HG02885 (cell line): ENCODE results near the gene KDM1A.
"Not testable (repeated sequence)": the region's sequence is repeated elsewhere in the genome, so short reads cannot be mapped to it uniquely, and the experiment has no call there.

Source experiments
- ATAC-seq: cut with Tn5 transposase; IDR thresholded peaks from one replicate; pipeline ENCODE4 v1.9.1; 2021; ENCODE audit warnings: mild to moderate bottlenecking; ENCODE audit not compliant: unreplicated experiment, poor library complexity

Gene KDM1A

DNA sequence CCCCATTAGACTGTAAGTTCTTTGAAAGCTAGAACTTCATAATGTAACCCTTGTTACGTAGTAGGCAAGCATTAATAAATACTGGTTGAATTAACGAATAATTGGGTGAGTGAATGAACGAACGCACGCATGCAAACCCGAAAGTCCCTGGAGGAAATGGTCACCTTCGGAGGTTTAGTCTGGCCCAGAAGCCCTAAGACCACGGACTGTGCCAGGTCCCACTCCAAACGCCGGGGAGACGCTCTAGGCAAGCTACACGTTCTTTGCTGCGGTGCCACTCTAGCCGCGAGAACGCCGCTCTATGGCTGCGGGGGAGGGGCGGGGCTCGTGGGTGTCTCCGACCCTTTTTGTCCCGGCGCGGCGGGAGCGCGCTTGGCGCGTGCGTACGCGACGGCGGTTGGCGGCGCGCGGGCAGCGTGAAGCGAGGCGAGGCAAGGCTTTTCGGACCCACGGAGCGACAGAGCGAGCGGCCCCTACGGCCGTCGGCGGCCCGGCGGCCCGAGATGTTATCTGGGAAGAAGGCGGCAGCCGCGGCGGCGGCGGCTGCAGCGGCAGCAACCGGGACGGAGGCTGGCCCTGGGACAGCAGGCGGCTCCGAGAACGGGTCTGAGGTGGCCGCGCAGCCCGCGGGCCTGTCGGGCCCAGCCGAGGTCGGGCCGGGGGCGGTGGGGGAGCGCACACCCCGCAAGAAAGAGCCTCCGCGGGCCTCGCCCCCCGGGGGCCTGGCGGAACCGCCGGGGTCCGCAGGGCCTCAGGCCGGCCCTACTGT is at the start of gene KDM1A:
TSS of gene KDM1A (plus strand) at position 375 of the 769 bp plus-strand sequence. CDS start at position 504, 129 bp downstream.
- ATAC-seq: peak; percentile 94

DNA sequence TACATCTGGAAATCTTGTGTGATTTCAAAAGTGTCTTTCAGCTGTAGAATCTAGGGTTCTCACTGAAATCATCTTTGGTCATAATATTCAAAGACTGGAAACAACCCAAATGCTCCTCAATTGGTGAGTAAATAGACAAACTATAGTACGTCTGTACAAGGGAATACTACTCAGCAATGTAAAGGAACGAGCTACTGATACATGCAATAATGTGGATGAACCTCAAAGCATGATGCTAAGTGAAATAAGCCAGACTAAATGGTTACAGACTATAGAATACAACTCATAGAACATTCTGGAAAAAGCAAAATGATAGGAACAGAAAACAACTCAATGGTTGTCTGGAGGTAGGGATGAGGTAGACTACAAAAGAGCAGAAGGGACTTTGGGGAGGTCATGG is 49.2 kb upstream of the KDM1A start:
- ATAC-seq: no peak

DNA sequence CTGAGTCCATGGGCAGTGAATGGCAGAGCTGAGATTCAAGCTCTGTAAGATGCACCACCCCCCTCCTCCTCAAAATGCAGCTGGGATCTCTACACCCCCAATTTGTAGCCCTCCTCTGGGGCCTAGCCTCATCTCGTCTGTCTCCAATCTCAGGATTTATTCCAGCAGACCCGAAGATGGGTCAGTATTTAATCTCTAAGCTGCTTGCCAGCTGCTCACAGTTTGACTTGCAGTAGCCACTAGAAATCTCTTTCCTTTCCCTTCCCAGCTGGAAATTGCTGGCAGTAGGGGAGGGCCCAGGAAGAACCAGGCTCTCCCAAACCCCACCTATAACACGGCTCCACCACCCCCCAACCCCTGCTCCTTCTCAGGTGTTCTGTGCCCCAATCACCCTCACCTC is 48.1 kb upstream of the KDM1A start:
- no peak for ATAC-seq

DNA sequence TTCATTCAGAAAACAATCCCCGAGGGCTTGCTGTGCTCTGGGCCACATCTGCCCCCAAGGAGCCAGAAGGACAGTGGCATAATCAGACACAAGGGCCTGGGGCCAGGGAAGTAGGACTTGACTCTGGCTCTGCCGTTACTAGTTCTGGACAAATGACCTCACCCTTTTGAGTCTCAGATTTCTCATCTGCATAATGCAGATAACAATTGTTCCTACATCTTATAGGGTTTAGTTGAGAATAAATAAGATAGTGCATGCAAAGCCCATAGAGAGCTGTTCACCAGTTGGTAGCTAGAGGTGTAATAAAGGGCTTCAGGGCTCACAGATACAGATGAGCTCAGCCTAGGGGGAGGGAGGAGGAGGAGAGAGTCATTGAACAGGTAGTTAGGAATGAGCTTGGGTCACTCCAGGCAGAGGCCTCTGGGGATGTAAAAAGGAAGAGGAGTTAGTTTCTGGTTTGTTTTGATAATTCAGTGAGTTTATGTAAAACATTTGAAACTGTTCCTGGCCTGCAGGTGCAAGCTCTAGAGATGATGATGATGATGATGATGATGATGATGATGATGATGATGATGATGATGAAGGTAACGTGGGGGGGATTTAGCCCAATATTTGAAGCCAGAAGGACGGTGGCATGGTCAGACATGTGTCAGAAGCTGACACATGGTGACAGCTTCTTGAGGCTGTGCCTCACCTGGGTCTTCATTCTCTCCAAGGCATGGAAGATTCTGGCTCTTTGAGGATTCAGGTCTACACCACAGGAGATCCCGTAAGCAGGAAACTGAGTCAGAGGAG is 47.5 kb upstream of the KDM1A start:
- ATAC-seq: no peak

DNA sequence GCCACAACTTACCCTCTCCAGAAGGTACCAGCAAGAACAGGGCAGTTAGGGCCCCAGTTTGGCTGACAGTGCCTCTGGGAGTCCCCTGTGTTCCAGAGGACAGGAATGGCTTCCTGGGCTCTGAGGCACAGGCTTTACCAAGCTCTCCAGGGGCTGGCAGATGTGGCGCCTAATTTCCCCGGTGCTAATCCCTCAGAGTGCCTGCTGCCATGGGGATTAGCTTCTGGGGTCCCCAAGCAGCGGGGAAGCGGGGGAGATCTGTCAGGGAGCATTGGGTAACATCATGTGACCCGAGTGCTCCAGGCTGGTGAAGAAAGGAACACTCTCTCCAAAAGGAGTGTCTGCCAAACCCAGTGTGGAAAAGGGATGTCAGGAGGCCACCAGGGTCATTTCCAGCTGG is 46.5 kb upstream of the KDM1A start, which contains the start of gene LACTBL1:
TSS of gene LACTBL1 (minus strand) at position 107 of the 400 bp plus-strand sequence. CDS start 550 bp downstream, outside the sequence.
- no peak for ATAC-seq

DNA sequence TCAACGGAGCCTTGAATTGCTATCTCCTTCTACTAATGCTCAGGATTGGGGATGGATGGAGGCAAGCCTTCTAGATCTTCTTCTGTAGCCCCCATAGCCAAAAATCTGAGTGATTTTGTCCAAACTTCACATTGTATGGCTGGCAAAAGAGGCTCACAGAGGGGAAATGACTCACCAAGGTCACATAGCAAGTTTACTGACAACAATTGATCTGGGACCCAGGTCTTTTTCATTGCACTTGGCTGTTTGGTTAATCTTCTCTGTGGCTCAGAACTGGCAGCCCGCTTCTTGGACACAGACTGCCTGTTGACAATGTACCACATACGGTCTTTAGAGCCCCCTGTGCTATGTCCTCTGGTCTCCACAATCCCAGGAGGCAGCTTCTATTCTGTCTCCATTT is 43.6 kb upstream of the KDM1A start:
- ATAC-seq: no peak

DNA sequence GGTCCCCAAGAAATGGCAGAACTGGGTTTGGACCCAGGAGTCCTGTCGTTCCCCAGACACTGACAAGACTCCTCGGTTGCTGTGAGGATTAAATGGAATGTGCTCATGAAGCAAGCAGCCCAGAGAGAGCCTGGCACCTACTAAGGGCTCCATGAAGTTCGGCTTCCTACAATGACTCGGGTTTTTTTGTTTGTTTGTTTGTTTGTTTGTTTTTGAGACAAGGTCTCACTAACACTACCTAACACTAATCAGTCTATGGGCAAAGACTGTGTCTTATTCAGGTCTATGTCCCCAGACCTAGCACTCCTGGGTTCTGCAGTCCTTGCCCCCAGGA is 43.2 kb upstream of the KDM1A start:
- no peak for ATAC-seq

DNA sequence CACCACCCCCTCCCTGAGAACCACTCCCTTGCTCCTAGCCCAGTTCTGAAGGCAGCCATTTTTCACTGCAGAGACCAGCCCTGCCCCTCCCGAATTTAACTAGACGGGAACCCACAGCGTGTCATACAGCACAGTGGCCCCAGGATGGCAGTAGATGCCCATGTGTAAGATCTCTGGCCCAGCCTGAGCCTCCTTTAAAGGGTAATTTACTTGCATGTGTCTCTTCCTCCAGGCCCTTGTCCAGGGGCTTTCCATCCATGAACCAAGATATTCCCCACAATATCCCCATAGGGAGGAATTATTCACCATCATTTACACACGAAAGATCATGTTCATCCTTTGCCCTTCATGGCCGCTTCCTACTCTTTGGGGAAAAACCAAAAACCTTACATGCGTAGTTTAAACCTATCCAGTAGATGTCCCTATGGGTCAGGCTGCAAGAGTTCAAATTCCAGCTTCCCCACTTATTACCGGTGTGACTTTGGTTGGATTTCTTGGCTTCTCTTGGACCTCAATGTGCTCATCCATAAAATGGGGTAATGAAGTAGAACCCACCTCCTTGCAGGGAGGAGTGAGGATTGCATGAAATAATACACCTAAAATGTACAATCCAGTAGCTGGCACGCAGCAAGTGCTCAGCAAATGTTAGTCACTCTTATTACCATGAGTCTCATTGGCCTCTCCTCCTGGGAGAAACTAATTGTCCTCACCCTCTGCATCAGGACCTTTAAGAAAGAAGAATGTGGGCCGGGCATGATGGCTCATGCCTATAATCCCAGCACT is 42.6 kb upstream of the KDM1A start:
- ATAC-seq: no peak

DNA sequence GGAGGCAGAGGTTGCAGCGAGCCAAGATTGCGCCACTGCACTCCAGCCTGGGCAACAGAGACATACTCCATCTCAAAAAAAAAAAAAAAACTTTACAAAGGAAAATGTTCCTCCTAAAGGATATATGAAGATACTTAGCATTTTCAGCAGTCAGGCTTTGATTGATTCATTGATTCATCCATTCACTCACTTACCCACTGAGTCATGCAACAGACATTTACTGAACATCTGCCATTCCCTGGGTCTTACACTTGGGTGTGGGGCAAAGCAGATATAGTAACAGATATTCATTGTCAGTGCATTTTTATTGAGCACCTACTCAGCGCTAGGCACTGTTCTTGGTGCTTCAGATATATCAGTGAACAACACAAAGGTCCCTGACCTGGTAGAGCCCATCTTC is 41.0 kb upstream of the KDM1A start:
- no peak for ATAC-seq

DNA sequence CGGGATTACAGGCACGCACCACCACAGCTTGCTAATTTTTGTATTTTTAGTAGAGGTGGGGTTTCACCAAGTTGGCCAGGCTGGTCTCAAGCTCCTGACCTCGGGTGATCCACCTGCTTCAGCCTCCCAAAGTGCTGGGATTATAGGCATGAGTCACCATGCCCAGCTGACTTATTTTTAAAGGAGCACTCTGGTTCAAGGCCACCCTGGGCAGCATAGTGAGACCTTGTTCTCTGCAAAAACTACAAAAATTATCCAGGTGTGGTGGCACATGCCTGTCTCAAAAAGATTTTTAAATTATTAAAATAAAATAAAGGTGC is 38.8 kb upstream of the KDM1A start:
- not testable (repeated sequence) for ATAC-seq

DNA sequence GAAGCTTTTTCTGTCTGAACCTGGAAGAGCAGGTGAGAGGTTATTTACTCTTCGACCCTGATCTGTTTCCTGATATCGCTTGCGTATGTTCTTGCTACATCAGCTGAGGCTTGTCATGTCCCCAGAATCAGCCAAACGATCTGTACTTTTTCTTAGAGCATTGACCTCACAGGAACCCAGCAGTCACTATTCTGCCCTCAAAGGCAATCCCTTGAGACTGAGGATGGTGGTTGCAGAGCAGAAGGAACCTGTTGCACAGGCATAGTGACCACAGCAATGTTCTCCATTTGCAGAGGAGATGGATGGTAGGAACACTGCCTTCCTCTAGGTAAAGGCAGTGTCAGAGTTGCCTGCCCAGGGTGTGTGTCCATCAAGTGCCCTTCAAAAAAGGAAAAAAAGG is 35.3 kb upstream of the KDM1A start:
- ATAC-seq: no peak

DNA sequence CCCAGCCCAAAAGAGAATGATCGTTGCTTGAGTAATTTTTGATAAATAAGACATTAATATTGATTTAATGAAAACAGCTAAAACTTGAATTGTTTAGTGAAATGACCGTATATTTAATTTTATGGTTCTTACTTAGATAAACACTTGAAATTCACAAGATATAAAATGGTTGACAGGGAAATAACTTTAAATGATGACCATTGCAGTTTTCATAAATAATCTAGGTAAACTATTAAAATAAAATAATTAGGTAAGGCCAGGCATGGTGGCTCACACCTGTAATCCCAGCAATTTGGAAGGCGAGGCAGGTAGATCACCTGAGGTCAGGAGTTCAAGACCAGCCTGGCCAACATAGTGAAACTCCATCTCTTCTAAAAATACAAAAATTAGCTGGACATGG is 26.9 kb upstream of the KDM1A start:
- ATAC-seq: not testable (repeated sequence)

DNA sequence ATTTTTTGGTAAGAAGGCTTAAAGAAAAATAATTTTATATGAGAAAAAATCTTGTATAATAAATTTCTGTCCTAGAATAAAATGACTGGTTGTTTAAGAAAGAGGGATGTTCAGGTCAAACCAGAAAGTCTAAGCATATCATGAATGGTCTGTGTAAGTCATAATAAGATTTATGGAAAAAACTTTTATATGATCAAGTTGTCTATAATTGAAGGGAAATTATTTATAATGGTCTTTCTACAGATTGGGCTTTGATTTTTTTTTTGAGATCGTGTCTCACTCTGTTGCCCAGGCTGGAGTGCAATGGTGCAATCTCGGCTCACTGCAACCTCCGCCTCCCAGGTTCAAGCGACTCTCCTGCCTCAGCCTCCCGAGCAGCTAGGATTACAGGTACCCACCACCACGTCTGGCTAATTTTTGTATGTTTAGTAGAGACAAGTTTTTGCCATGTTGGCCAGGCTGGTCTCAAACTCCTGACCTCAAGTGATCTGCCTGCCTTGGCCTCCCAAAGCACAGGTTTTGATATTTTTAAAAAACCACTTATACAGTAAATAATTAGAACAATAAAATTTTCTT is 26.0 kb upstream of the KDM1A start:
- ATAC-seq: not testable (repeated sequence)

DNA sequence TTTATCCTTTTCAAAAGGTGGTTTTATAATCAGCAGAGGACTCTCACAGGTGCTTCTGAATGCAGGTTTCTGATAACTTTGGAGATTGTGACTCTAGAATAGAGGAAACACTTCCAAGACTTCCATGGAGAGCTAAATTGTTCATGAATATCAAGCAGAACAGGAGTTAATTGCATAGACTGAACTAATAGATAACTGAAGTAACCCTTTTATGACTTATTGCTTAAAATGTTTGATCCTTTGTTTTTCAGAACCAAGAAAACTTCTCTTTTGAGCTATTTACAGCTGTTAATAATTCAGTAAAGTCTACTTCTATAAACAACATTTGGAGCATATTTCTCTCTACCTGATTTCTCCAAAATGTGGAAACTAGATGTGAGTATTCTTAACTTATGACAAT is 23.5 kb upstream of the KDM1A start:
- ATAC-seq: no peak

DNA sequence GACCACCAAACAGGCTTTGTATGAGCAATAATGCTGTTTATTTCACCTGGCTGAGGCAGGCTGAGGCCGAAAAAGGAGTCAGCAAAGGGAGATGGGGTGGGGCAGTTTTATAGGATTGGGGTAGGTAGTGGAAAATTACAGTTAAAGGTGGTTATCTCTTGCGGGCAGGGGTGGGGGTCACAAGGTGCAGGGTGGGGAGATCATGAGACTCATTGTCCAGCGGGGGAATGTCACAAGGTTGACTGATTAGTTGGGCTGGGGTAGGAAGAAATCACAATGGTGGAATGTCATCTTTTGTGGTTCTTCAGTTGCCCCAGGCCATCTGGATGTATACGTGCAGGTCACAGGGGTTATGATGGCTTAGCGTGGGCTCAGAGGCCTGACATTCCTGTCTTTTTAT is 21.7 kb upstream of the KDM1A start:
- not testable (repeated sequence) for ATAC-seq

DNA sequence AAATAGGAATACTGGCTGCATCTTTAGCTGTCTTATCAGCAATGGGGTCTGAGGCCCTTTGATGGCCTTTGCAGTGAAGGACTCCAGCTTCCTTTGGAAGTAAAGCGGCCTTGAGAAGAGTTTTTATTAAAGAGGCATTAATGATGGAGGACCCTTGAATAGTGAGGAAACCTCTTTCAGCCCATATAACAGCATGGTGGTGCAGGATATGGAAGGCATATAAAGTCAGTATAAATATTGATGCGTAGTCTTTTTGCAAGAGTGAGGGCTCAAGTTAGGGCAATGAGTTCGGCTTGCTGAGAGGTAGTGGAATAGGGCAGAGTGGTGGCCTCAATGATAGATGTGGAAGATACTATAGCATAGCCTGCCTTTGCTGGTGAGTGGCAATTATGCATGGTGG is 19.1 kb upstream of the KDM1A start:
- ATAC-seq: not testable (repeated sequence)

DNA sequence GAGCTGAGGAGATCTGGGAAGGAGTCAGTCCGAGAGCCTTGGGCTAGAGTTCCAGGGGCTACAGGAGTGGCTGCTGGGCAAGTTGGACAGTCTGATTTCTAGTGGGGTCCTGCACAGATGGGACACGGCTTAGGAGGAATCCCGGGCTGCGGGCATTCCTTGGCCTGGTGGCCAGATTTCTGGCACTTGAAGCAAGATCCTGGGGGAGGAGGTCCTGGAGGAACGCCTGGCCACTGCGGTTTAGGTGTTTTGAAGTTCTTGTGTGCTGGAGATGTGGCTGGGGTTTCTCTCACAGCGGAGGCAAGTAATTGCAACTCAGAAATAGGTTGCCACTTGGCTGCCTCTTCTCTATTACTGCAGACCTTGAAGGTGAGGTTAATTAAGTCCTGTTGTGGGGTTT is 17.1 kb upstream of the KDM1A start:
- ATAC-seq: not testable (repeated sequence)

DNA sequence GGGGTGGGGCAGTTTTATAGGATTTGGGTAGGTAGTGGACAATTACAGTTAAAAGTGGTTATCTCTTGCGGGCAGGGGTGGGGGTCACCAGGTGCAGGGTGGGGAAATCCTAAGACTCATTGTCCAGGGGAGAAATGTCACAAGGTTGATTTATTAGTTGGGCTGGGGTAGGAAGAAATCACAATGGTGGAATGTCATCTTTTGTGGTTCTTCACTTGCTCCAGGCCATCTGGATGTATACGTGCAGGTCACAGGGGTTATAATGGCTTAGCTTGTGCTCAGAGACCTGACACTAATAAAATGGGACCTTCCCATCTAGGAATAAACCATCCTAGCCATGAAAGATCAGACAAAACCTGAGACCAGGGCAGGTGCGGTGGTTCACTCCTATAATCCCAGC is 15.2 kb upstream of the KDM1A start:
- no peak for ATAC-seq

DNA sequence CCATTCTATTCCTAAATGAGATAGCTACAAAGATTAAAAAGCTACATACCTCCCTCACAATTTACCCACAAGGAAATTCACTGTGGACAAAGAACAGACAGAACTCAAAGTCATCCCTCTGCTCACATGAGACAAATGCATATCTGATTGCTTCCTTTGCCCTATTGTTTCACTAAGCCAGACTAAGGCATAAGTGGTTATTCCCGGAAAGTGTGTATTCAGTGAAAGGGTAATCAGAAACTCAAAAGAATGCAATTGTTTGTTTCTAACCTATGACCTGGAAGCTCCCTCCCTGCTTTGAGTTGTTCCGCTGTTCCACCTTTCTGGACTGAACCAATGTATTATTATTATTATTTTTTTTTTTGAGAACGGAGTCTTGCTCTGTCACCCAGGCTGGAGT is 14.5 kb upstream of the KDM1A start:
- ATAC-seq: not testable (repeated sequence)

DNA sequence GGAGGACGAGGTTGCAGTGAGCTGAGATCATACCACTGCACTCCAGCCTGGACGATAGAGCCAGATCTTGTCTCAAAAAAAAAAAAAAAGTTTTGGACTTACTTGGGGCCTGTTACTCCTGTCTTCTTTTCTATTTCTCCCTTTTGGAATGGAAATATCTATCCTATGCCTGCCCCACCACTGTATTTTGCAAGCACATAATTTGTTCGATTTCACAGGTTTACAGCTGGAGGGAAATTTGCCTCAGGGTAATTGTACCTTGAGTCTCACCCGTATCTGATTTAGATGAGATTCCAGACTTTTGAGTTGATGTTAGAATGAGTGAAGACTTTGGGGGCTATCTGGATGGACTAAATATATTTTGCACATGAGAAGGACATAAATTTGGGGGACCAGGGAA is 12.2 kb upstream of the KDM1A start:
- no peak for ATAC-seq

DNA sequence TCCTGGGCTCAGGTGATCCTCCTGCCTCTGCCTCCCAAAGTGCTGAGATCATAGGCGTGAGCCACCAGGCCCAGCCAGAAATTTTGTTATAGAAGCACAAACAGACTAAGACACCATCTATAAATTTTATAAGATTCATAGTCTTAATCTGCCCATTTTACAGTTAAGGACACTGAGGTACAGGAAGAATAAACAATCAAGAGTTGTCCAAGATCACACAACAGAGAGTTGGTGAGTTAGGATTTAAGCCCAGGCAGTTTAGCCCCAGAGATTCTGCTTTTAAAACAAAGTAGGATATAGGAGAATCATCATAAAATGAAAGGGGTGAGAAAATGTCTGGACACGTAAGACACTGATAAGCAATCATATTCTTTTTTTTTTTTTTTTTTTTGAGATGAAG is 10.4 kb upstream of the KDM1A start:
- no peak for ATAC-seq
